Liver (tissue), 9 donors: ENCODE data around the gene RYR2. TPM values are rescaled to one million over a fixed set of nuclear protein-coding genes. Genes with fewer than 3 reads are reported as not detected.

Experiments used
- DNase-seq: peaks from one replicate; pipeline ENCODE4 v3.0.0-alpha.2; 2017; ENCODE audit warnings: low spot score
- H3K27ac ChIP-seq, 2 donors: one replicate each; pipeline ENCODE4 v1.7.0; 2013; ENCODE audit warnings: inconsistent platforms in 2 of 2, low read length in 2 of 2, control low read depth in 1 of 2, low read depth in 1 of 2, mild to moderate bottlenecking in 1 of 2
- H3K27me3 ChIP-seq, 4 donors: one replicate each; pipeline versions ENCODE4 v1.6.1 to v1.7.0; 2013; ENCODE audit warnings: low read length in 3 of 4, inconsistent platforms in 1 of 4, mild to moderate bottlenecking in 1 of 4, moderate library complexity in 1 of 4; ENCODE audit not compliant: control insufficient read depth in 4 of 4, insufficient read depth in 4 of 4
- H3K36me3 ChIP-seq, 4 donors: one replicate each; pipeline versions ENCODE4 v1.6.1 to v1.7.0; 2013; ENCODE audit warnings: low read length in 3 of 4, mild to moderate bottlenecking in 3 of 4, low read depth in 1 of 4, moderate library complexity in 1 of 4; ENCODE audit not compliant: control insufficient read depth in 4 of 4, insufficient read depth in 3 of 4
- H3K4me1 ChIP-seq, 4 donors: one replicate each; pipeline versions ENCODE4 v1.6.1 to v1.7.0; 2013; ENCODE audit warnings: low read length in 3 of 4, mild to moderate bottlenecking in 3 of 4, moderate library complexity in 1 of 4; ENCODE audit not compliant: control insufficient read depth in 4 of 4, insufficient read depth in 4 of 4
- H3K4me3 ChIP-seq, 3 donors: one replicate each; pipeline versions ENCODE4 v1.6.1 to v1.7.0; 2013; ENCODE audit warnings: low read length in 3 of 3, control low read depth in 1 of 3, low read depth in 1 of 3, mild to moderate bottlenecking in 1 of 3
- H3K9ac ChIP-seq, 2 donors: one replicate each; pipeline ENCODE4 v1.7.0; 2013; ENCODE audit warnings: low read length in 2 of 2, mild to moderate bottlenecking in 2 of 2, moderate library complexity in 2 of 2, control low read depth in 1 of 2, low read depth in 1 of 2
- H3K9me3 ChIP-seq, 4 donors: one replicate each; pipeline versions ENCODE4 v1.6.1 to v1.7.0; 2013; ENCODE audit warnings: low read length in 3 of 4; ENCODE audit not compliant: control insufficient read depth in 4 of 4
- EGR1 ChIP-seq, 2 donors: IDR thresholded peaks; 2 replicates each; pipeline ENCODE4 v1.6.1; 2016 to 2018; ENCODE audit warnings: antibody characterized with exemption in 2 of 2, low read depth in 2 of 2
- FOXA1 ChIP-seq: IDR thresholded peaks from 2 replicates; pipeline ENCODE4 v1.6.1; 2016; ENCODE audit warnings: antibody characterized with exemption
- FOXA2 ChIP-seq: IDR thresholded peaks from 2 replicates; pipeline ENCODE4 v1.6.1; 2016; ENCODE audit warnings: antibody characterized with exemption
- GABPA ChIP-seq, 2 donors: IDR thresholded peaks in 1 of 2; conservative IDR thresholded peaks in 1 of 2; 2 replicates each; pipeline ENCODE4 v1.6.1; 2016; ENCODE audit warnings: antibody characterized with exemption in 2 of 2, mild to moderate bottlenecking in 1 of 2, moderate library complexity in 1 of 2
- HNF4A ChIP-seq, 2 donors: conservative IDR thresholded peaks; 2 replicates each; pipeline ENCODE4 v1.6.1; 2016; ENCODE audit warnings: antibody characterized with exemption in 2 of 2, mild to moderate bottlenecking in 2 of 2
- HNF4G ChIP-seq: IDR thresholded peaks from 2 replicates; pipeline ENCODE4 v1.6.1; 2016; ENCODE audit warnings: antibody characterized with exemption
- JUND ChIP-seq, 2 donors: IDR thresholded peaks; 2 replicates each; pipeline ENCODE4 v1.6.1; 2016; ENCODE audit warnings: antibody characterized with exemption in 2 of 2
- NR2F2 ChIP-seq: IDR thresholded peaks from 2 replicates; pipeline ENCODE4 v1.6.1; 2016; ENCODE audit warnings: antibody characterized with exemption
- RAD21 ChIP-seq, 2 donors: IDR thresholded peaks; 2 replicates each; pipeline ENCODE4 v1.6.1; 2016; ENCODE audit warnings: antibody characterized with exemption in 2 of 2, mild to moderate bottlenecking in 2 of 2
- RXRA ChIP-seq, 2 donors: IDR thresholded peaks; 2 replicates each; pipeline ENCODE4 v1.6.1; 2017 to 2018; ENCODE audit warnings: antibody characterized with exemption in 2 of 2, mild to moderate bottlenecking in 1 of 2
- SP1 ChIP-seq: IDR thresholded peaks from 2 replicates; pipeline ENCODE4 v1.6.1; 2018; ENCODE audit warnings: antibody characterized with exemption, mild to moderate bottlenecking
- TAF1 ChIP-seq: conservative IDR thresholded peaks from 2 replicates; pipeline ENCODE4 v1.6.1; 2016; ENCODE audit warnings: antibody characterized with exemption, mild to moderate bottlenecking
- YY1 ChIP-seq: IDR thresholded peaks from 2 replicates; pipeline ENCODE4 v1.6.1; 2016; ENCODE audit warnings: antibody characterized with exemption, mild to moderate bottlenecking
- WGBS: extraction: QIAGEN DNeasy Blood & Tissue Kit; methylation state at CpG from one replicate; pipeline ENCODE4 v1.1.7; 2013; 5-methylcytosine and 5-hydroxymethylcytosine counted together
- polyA plus RNA-seq, 2 donors: library from polyadenylated mRNA; stranded (reverse) in 1 of 2; unstranded in 1 of 2; fragments of 200-250 nt in 1 of 2; fragments of >200 nt in 1 of 2; fragmentation: Nextera tagmentation in 1 of 2; extraction: Ambion mirVana in 1 of 2; gene quantifications; one replicate each; pipeline versions ENCODE4 v1.2.1 to v1.2.3, GENCODE V29; 2013 to 2015
- total RNA-seq, 2 donors: library from RNA; depleted of rRNA; stranded (reverse); fragments of >200 nt; gene quantifications; one replicate each; pipeline ENCODE4 v1.2.3, GENCODE V29; 2014
- TF ChIP-seq, protein P1 (sequence below): IDR thresholded peaks from 2 replicates; pipeline ENCODE4 v1.6.1; 2016; ENCODE audit warnings: antibody characterized with exemption, mild to moderate bottlenecking
- TF ChIP-seq, protein P2 (sequence below): fragments of 150-350 bp; IDR thresholded peaks from 2 replicates; pipeline ENCODE4 v1.5.1; 2017; ENCODE audit warnings: improper control_type of control experiment, low read depth, low read length; ENCODE audit not compliant: missing input control
- TF ChIP-seq, protein P3 (sequence below): IDR thresholded peaks from 2 replicates; pipeline ENCODE4 v1.6.1; 2016; ENCODE audit warnings: antibody characterized with exemption
- TF ChIP-seq, protein P4 (sequence below): IDR thresholded peaks from 2 replicates; pipeline ENCODE4 v1.6.1; 2016; ENCODE audit warnings: antibody characterized with exemption
- TF ChIP-seq, protein P5 (sequence below): IDR thresholded peaks from 2 replicates; pipeline ENCODE4 v1.6.1; 2016; ENCODE audit warnings: antibody characterized with exemption
- donor health status: healthy.
- donor health status: healthy.
- donor health status: healthy.
- donor health status: healthy.
- donor health status: healthy.

RYR2 gene
- total and polyA plus RNA-seq, 4 donors: 0.06 to 0.75 (median 0.31) TPM

DNA sequence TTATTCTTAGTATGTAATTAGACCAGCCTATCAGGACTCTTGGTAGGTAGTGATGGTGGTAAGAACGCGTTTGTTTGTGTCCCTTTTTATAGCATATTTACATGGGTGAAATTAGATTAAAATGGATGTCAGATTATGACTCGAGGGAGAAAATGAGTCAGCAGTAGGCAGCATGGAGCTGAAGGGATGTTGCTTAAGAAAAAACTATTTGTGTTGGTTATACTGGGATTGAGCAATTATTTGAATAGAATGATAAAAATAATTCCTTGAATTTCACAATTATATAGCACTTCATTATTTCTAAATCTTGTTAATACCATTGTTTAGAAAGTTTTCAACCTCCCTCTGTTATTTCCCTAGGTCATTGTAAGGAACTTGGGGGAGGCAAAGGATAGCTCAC is 348.8 kb downstream of the RYR2 start:
- no peak for TF ChIP-seq FOXA2
- no peak for TF ChIP-seq YY1
- no peak for TF ChIP-seq RAD21 (IDR thresholded peaks at IDR 0.05)
- no peak for TF ChIP-seq EGR1 (IDR thresholded peaks at IDR 0.05; ENCODE audit: low read depth in 2 of 2)
- TF ChIP-seq SP1: no peak
- no peak for TF ChIP-seq RXRA (IDR thresholded peaks at IDR 0.05)
- no peak for TF ChIP-seq NR2F2
- TF ChIP-seq JUND (IDR thresholded peaks at IDR 0.05): no peak
- TF ChIP-seq, protein P1, sequence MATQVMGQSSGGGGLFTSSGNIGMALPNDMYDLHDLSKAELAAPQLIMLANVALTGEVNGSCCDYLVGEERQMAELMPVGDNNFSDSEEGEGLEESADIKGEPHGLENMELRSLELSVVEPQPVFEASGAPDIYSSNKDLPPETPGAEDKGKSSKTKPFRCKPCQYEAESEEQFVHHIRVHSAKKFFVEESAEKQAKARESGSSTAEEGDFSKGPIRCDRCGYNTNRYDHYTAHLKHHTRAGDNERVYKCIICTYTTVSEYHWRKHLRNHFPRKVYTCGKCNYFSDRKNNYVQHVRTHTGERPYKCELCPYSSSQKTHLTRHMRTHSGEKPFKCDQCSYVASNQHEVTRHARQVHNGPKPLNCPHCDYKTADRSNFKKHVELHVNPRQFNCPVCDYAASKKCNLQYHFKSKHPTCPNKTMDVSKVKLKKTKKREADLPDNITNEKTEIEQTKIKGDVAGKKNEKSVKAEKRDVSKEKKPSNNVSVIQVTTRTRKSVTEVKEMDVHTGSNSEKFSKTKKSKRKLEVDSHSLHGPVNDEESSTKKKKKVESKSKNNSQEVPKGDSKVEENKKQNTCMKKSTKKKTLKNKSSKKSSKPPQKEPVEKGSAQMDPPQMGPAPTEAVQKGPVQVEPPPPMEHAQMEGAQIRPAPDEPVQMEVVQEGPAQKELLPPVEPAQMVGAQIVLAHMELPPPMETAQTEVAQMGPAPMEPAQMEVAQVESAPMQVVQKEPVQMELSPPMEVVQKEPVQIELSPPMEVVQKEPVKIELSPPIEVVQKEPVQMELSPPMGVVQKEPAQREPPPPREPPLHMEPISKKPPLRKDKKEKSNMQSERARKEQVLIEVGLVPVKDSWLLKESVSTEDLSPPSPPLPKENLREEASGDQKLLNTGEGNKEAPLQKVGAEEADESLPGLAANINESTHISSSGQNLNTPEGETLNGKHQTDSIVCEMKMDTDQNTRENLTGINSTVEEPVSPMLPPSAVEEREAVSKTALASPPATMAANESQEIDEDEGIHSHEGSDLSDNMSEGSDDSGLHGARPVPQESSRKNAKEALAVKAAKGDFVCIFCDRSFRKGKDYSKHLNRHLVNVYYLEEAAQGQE: no peak
- no peak for TF ChIP-seq HNF4G
- no peak for TF ChIP-seq FOXA1
- TF ChIP-seq, protein P2, sequence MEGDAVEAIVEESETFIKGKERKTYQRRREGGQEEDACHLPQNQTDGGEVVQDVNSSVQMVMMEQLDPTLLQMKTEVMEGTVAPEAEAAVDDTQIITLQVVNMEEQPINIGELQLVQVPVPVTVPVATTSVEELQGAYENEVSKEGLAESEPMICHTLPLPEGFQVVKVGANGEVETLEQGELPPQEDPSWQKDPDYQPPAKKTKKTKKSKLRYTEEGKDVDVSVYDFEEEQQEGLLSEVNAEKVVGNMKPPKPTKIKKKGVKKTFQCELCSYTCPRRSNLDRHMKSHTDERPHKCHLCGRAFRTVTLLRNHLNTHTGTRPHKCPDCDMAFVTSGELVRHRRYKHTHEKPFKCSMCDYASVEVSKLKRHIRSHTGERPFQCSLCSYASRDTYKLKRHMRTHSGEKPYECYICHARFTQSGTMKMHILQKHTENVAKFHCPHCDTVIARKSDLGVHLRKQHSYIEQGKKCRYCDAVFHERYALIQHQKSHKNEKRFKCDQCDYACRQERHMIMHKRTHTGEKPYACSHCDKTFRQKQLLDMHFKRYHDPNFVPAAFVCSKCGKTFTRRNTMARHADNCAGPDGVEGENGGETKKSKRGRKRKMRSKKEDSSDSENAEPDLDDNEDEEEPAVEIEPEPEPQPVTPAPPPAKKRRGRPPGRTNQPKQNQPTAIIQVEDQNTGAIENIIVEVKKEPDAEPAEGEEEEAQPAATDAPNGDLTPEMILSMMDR: no peak
- no peak for TF ChIP-seq TAF1
- TF ChIP-seq HNF4A (conservative IDR thresholded peaks at IDR 0.05): no peak
- no peak for TF ChIP-seq GABPA (IDR thresholded peaks at IDR 0.05 in 1 of 2, conservative IDR thresholded peaks at IDR 0.05 in 1 of 2)
- TF ChIP-seq, protein P3, sequence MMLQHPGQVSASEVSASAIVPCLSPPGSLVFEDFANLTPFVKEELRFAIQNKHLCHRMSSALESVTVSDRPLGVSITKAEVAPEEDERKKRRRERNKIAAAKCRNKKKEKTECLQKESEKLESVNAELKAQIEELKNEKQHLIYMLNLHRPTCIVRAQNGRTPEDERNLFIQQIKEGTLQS: no peak
- TF ChIP-seq, protein P4, sequence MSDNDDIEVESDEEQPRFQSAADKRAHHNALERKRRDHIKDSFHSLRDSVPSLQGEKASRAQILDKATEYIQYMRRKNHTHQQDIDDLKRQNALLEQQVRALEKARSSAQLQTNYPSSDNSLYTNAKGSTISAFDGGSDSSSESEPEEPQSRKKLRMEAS: no peak
- TF ChIP-seq, protein P5, sequence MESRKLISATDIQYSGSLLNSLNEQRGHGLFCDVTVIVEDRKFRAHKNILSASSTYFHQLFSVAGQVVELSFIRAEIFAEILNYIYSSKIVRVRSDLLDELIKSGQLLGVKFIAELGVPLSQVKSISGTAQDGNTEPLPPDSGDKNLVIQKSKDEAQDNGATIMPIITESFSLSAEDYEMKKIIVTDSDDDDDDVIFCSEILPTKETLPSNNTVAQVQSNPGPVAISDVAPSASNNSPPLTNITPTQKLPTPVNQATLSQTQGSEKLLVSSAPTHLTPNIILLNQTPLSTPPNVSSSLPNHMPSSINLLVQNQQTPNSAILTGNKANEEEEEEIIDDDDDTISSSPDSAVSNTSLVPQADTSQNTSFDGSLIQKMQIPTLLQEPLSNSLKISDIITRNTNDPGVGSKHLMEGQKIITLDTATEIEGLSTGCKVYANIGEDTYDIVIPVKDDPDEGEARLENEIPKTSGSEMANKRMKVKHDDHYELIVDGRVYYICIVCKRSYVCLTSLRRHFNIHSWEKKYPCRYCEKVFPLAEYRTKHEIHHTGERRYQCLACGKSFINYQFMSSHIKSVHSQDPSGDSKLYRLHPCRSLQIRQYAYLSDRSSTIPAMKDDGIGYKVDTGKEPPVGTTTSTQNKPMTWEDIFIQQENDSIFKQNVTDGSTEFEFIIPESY: no peak
- H3K4me1 ChIP-seq: no peaks in the 10 kb centered on the region
- no peak overlapping the region for H3K9ac ChIP-seq
- no peak overlapping the region for H3K27ac ChIP-seq
- no peaks in the 10 kb centered on the region for H3K36me3 ChIP-seq
- no peaks in the 10 kb centered on the region for H3K27me3 ChIP-seq
- H3K9me3 ChIP-seq: no peaks in the 10 kb centered on the region
- no peak for DNase-seq
- 39% methylated on average over 3 of the region's 3 CpGs for WGBS
- no peak overlapping the region for H3K4me3 ChIP-seq
